T-helper 1 cell treated with Interleukin-12 subunit alpha and Interleukin-12 subunit beta and Interleukin-4 antibody, amounts not matched to agents 30 ng/mL and 1 ng/mL, for 36 hours (primary cell): ENCODE data around the gene ANKRD16. TPM values are rescaled to one million over a fixed set of nuclear protein-coding genes. Genes with fewer than 3 reads are reported as not detected.

Source experiments
- intact Hi-C: fragments of 100-400 bp; cut with micrococcal nuclease; formaldehyde crosslinking; loops from one replicate; pipeline ENCODE4 v1.15.1; 2024
- total RNA-seq: library from RNA; stranded (reverse); gene quantifications from 2 replicates; pipeline ENCODE4 v1.2.3, GENCODE V29; 2022

The ANKRD16 gene
- total RNA-seq, 1 donor from 2014 or later: 5.2 TPM

- intact Hi-C loops: no loop called here
Measured at GRCh38 chr10:5904227-5904626, 14.5 kb upstream of the ANKRD16 start.

DNA sequence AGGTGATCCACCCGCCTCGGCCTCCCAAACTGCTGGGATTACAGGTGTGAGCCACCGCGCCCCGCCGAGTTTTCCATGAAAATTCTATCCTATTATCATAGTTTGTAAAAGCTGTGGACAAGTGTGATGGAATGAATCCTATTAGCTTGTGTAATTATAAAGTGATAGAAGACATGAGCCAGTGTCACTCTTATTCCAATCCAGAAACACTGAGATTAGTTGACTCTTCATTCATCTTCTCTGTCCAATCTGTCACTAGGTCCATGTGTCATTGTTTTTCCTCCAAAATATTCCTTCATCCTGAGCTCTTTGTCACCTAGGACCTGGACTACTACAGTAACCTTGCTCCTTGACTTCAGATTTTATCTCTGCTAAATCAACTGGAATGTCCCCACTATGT is 13.9 kb upstream of the ANKRD16 start:
- intact Hi-C loops: no loop called here

DNA sequence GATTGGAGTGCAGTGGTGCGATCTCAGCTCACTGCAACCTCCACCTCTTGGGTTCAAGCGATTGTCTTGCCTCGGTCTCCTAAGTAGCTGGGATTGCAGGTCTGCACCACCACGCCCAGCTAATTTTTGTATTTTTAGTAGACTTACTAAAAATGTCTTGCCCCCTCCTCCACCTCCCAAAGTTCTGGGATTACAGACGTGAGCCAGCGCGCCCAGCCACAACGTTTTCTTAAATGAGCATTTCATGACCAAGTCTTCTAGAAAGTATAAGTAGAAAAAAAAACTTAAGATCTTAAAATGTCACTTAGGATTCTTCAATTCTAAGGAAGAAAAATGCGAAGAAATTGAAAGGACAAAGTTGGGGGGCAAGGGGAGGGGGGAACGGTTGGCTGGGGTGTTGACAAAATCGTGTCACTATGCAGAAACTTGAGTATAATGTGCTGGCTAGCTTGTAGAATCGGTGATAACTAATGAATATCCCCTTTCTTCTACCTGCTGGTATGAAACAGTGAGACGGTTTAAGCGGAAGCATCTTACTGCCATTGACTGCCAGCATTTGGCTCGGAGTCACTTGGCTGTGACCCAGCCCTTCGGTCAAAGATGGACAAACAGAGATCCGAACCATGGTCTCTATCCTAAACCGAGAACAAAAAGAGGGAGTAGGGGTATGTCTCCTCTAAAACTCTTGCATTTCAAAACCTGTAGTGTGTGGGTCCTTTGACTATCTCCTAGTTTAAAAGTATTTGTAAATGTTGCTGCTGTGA is 13.0 kb upstream of the ANKRD16 start:
- intact Hi-C loops: no loop called here

GRCh38 chr10:5900247-5900646 is 10.6 kb upstream of the ANKRD16 start:
- intact Hi-C loops: no loop called here

GRCh38 chr10:5898163-5898562 is 8.5 kb upstream of the ANKRD16 start:
- intact Hi-C loops: loop anchor here (10.0 kb wide), 1 partner anchor 603 kb away; no protein-coding TSS in a partner anchor

- intact Hi-C loops: loop anchor here (10.0 kb wide), 1 partner anchor 603 kb away; no protein-coding TSS in a partner anchor
Measured at GRCh38 chr10:5897504-5897903, 7.8 kb upstream of the ANKRD16 start.

DNA sequence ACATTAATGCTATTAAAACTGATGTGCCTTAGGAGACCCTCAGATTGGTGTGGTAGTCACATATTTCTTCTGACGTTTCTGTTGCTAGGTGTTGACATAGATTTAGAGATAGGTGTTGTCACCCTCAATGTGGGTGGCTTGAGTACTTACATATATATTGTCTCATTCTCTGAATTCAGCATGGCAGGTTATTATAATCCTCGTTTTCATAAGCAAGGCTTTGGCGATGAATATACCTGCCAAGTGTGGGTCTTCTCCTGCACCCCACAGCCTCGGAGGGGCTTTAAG is 7.3 kb upstream of the ANKRD16 start:
- intact Hi-C loops: loop anchor here (10.0 kb wide), 1 partner anchor 602 kb away; no protein-coding TSS in a partner anchor

GRCh38 chr10:5896208-5897052 is 6.7 kb upstream of the ANKRD16 start:
- intact Hi-C loops: loop anchor here (10.0 kb wide), 1 partner anchor 602 kb away; no protein-coding TSS in a partner anchor

- intact Hi-C loops: loop anchor here (10.0 kb wide), 1 partner anchor 601 kb away; no protein-coding TSS in a partner anchor
Measured at GRCh38 chr10:5895804-5896203, 6.1 kb upstream of the ANKRD16 start.

DNA sequence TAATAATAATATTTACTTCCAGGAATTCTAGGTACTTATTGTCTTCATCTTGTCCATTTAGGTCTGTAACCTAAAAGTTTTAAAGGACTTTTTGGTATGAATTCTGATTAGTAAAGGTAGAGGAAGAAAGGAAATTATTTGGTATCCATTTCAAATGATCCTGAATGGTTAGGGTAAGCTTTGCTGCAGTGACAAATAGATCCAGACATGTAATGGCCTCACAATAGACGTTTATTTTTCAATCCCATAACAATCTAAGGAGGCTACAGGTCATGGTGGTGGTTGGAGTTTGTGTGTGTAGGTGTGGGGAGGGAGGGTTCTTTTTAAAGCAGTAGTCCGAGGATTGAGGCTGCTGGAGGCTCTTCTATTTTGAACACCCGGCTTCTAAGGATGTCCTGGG is 5.7 kb upstream of the ANKRD16 start:
- intact Hi-C loops: loop anchor here (10.0 kb wide), 1 partner anchor 601 kb away; no protein-coding TSS in a partner anchor

GRCh38 chr10:5894873-5895272 is 5.2 kb upstream of the ANKRD16 start:
- intact Hi-C loops: loop anchor here (10.0 kb wide), 1 partner anchor 600 kb away; no protein-coding TSS in a partner anchor

GRCh38 chr10:5894403-5894802 is 4.7 kb upstream of the ANKRD16 start:
- intact Hi-C loops: loop anchor here (10.0 kb wide), 1 partner anchor 600 kb away; no protein-coding TSS in a partner anchor

DNA sequence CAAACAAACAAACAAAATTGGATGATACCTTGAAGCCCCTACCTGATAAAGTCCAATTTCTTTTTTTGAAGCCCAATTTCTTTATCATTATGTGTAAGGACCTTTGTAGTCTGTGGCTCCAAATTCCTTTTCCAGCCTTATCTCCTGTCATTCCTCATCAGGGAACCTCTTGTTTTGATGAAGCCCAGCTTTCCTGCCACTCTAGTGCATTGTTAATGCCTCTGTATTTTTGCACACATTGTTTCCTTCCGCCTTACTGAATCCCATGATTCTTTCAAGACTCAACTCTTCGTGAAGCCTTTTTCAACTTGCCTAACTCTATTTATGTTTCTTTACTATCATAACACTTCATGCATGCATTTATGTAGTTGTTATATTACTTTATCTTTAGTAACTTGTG is 3.6 kb upstream of the ANKRD16 start:
- intact Hi-C loops: loop anchor here (10.0 kb wide), 1 partner anchor 599 kb away; no protein-coding TSS in a partner anchor

- intact Hi-C loops: loop anchor here (10.0 kb wide), 1 partner anchor 597 kb away; no protein-coding TSS in a partner anchor
Measured at GRCh38 chr10:5892007-5892406, 2.3 kb upstream of the ANKRD16 start.

DNA sequence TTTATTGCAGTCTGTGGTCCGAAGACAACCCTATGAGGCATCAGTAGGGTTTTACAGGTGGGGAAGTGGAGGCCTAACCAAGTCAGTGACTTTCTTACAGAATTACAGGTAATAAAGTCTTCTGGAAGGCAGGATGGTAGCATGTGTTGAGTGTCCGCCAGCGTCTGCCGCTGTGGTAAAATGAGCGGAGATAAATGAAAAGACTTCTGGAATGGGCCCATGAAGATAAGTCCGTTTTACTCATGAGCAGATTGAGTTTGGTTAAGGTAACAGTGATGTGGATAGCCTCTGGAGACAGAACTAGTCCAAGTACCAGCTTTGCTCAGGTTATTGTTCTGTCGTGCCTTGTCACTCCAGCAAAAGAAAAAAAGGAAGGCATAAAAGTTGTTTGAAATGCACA is 1.3 kb upstream of the ANKRD16 start:
- intact Hi-C loops: loop anchor here (2.0 to 10.0 kb wide), 2 partner anchors 198 to 596 kb away; no protein-coding TSS in a partner anchor

- intact Hi-C loops: loop anchor here (1.0 to 10.0 kb wide), 5 partner anchors 77 to 596 kb away; partner anchors contain the start of gene GDI2
Measured at GRCh38 chr10:5890452-5890915, 791 bp upstream of the ANKRD16 start.

GRCh38 chr10:5888843-5889623 is 660 bp downstream of the ANKRD16 start:
- intact Hi-C loops: loop anchor here (1.0 to 5.0 kb wide), 7 partner anchors 16 to 1898 kb away; partner anchors contain the start of genes ATP5F1C, KIN and TASOR2

DNA sequence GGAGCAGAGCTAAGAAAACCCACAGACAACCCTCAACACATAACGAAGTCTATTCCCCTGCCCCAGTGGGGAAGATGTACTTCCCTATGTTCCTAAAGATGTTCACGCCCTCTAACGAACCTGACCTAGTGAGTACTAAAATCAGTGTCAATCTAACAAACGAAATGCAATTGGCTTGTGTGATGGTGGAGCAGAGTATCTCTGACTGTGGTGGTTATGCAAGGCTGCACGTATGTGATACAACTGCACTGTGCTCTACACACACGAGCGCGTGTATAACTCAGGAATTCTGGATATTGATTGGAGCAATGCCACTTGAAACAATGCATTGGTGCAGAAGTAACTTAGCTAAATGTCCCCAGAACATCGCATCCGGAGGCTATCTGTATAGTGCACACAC is 1.3 kb downstream of the ANKRD16 start:
- intact Hi-C loops: loop anchor here (5.0 kb wide), 2 partner anchors 441 to 1899 kb away; partner anchors contain the start of genes ATP5F1C and KIN

GRCh38 chr10:5887641-5888040 is 2.1 kb downstream of the ANKRD16 start:
- intact Hi-C loops: loop anchor here (5.0 kb wide), 2 partner anchors 440 to 1900 kb away; partner anchors contain the start of genes ATP5F1C and KIN

DNA sequence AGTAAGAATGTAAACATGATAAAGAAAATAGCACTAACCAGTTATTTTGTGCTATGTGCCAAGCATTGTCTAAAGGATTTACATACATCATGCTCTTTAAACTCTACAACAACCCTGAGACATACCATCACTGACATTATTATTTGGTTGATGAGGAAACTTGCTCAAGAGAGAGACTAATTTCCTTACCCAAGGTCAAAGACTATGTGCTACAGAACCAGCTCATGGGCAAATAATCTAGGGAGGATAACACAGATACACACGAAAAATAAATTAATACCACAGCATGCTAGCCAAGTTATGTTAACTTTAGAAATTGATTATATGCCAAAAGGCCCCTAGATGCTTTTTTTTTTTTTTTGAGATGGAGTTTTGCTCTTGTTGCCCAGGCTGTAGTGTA is 2.7 kb downstream of the ANKRD16 start:
- intact Hi-C loops: loop anchor here (5.0 kb wide), 2 partner anchors 440 to 1900 kb away; partner anchors contain the start of genes ATP5F1C and KIN
